Measurements from ENCODE around the gene NPPB. TPM values are rescaled to one million over a fixed set of nuclear protein-coding genes. Genes with fewer than 3 reads are reported as not detected.

NPPB gene
- total RNA-seq, 1 experiment from 2014 or later: 43.4 TPM

- no peak for DNase-seq
- POLR2A ChIA-PET: interaction anchor here (0.5 kb wide), 1 partner anchor 101 kb away, joined by 4 read pairs; no protein-coding TSS in a partner anchor
- H3K27me3 Mint-ChIP-seq (ENCODE audit: insufficient read depth, unreplicated experiment): no peaks in the 10 kb centered on the region
- no peak overlapping the region for H3K4me3 Mint-ChIP-seq (ENCODE audit: unreplicated experiment)
- Histone ChIP-seq H3K9me3 (no peaks in the 10 kb centered on the region), H3K4me3 (ENCODE audit: low read depth, low read length) (no peak overlapping the region), H3K4me1 (no peaks in the 10 kb centered on the region), H3K36me3 (ENCODE audit: control insufficient read depth, insufficient read depth, low read length) (peaks cover 6% of the 10 kb centered on the region), H3K27me3 (replicated peaks; ENCODE audit: control insufficient read depth, insufficient read depth, low read length) (no peaks in the 10 kb centered on the region)
- CTCF ChIA-PET: no interaction called here
- no peaks in the 10 kb centered on the region for H3K9me3 Mint-ChIP-seq (ENCODE audit: unreplicated experiment)
- no peaks in the 10 kb centered on the region for H3K4me1 Mint-ChIP-seq (ENCODE audit: low read depth, unreplicated experiment)
- no TSS peak for BruUV-seq (replicated peaks)
- intact Hi-C loops (cut with micrococcal nuclease; ENCODE audit: unreplicated experiment): no loop called here
- no peak overlapping the region for H3K27ac Mint-ChIP-seq (ENCODE audit: unreplicated experiment)
- no peak for TF ChIP-seq CTCF (IDR thresholded peaks at IDR 0.05; ENCODE audit: insufficient read depth in 1 of 2, low read depth in 1 of 2, low read length in 1 of 2, severe bottlenecking in 1 of 2, unreplicated experiment in 1 of 2)
- H3K36me3 Mint-ChIP-seq (ENCODE audit: insufficient read depth, unreplicated experiment): peaks cover 77% of the 10 kb centered on the region
These were observed 26.6 kb downstream of the NPPB start for GRCh38 chr1:11831945-11832725.

- Mint-ChIP-seq H3K4me1 (ENCODE audit: low read depth, unreplicated experiment) (no peaks in the 10 kb centered on the region), H3K27me3 (ENCODE audit: insufficient read depth, unreplicated experiment) (no peaks in the 10 kb centered on the region), H3K4me3 (ENCODE audit: unreplicated experiment) (no peak overlapping the region), H3K9me3 (ENCODE audit: unreplicated experiment) (no peaks in the 10 kb centered on the region), H3K36me3 (ENCODE audit: insufficient read depth, unreplicated experiment) (peaks cover 61% of the 10 kb centered on the region), H3K27ac (ENCODE audit: unreplicated experiment) (peak overlapping the region; percentile 42)
- Histone ChIP-seq H3K4me1 (no peaks in the 10 kb centered on the region), H3K36me3 (ENCODE audit: control insufficient read depth, insufficient read depth, low read length) (peaks cover 2% of the 10 kb centered on the region), H3K4me3 (ENCODE audit: low read depth, low read length) (no peak overlapping the region), H3K27me3 (replicated peaks; ENCODE audit: control insufficient read depth, insufficient read depth, low read length) (no peaks in the 10 kb centered on the region), H3K9me3 (no peaks in the 10 kb centered on the region)
- POLR2A ChIA-PET: no interaction called here
- CTCF ChIA-PET: no interaction called here
- TF ChIP-seq CTCF (IDR thresholded peaks at IDR 0.05; ENCODE audit: insufficient read depth in 1 of 2, low read depth in 1 of 2, low read length in 1 of 2, severe bottlenecking in 1 of 2, unreplicated experiment in 1 of 2): no peak
- no TSS peak for BruUV-seq (replicated peaks)
- intact Hi-C loops (cut with micrococcal nuclease; ENCODE audit: unreplicated experiment): no loop called here
- no peak for DNase-seq
These were observed 30.2 kb downstream of the NPPB start for GRCh38 chr1:11828511-11828910.

GRCh38 chr1:11826946-11827345 lies 31.8 kb downstream of the NPPB start:
- intact Hi-C loops (cut with micrococcal nuclease; ENCODE audit: unreplicated experiment): no loop called here
- peaks cover 2% of the 10 kb centered on the region for H3K36me3 ChIP-seq (ENCODE audit: control insufficient read depth, insufficient read depth, low read length)
- peaks cover 53% of the 10 kb centered on the region for H3K36me3 Mint-ChIP-seq (ENCODE audit: insufficient read depth, unreplicated experiment)

More at GRCh38 chr1:11826946-11827345, 31.8 kb downstream of the NPPB start:
- Histone ChIP-seq H3K4me3 (ENCODE audit: low read depth, low read length) (no peak overlapping the region), H3K4me1 (no peaks in the 10 kb centered on the region), H3K27me3 (replicated peaks; ENCODE audit: control insufficient read depth, insufficient read depth, low read length) (no peaks in the 10 kb centered on the region), H3K9me3 (no peaks in the 10 kb centered on the region)
- ChIA-PET CTCF (no interaction called here), POLR2A (no interaction called here)
- H3K9me3 Mint-ChIP-seq (ENCODE audit: unreplicated experiment): no peaks in the 10 kb centered on the region
- TF ChIP-seq CTCF (IDR thresholded peaks at IDR 0.05; ENCODE audit: insufficient read depth in 1 of 2, low read depth in 1 of 2, low read length in 1 of 2, severe bottlenecking in 1 of 2, unreplicated experiment in 1 of 2): no peak
- no peak overlapping the region for H3K4me3 Mint-ChIP-seq (ENCODE audit: unreplicated experiment)
- no TSS peak for BruUV-seq (replicated peaks)
- H3K27me3 Mint-ChIP-seq (ENCODE audit: insufficient read depth, unreplicated experiment): no peaks in the 10 kb centered on the region
- H3K27ac Mint-ChIP-seq (ENCODE audit: unreplicated experiment): no peak overlapping the region
- DNase-seq: no peak
- H3K4me1 Mint-ChIP-seq (ENCODE audit: low read depth, unreplicated experiment): no peaks in the 10 kb centered on the region

All from Caco-2 (cell line).